ENCODE data around the gene WNT7A.
"Not testable (repeated sequence)": the region's sequence is repeated elsewhere in the genome, so short reads cannot be mapped to it uniquely, and the experiment has no call there.

The WNT7A gene

DNA sequence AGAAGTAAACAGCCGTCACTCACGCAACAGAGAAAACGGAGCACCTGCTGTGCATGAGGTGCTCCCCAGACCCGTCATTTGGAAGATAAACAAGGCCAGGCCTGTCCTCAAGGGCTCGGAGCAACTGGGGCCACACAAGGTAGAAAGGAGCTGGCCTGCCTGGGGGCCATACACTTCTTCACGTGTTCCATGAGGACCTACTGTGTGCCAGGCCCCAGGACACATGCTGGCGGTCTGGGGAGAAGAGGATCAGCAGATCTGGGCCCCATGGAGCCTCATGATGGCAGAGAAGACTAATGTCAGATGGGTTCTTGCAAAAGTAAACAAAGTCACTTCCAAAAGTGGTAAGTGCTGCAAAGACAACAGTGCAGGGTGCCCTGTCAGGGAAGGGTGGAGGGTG is 14.3 kb downstream of the WNT7A start:
- DNase-seq (ENCODE audit: low read depth in 2 of 2): no peak

GRCh38 chr3:13865106-13865505 is 14.8 kb downstream of the WNT7A start:
- no peak for DNase-seq (ENCODE audit: low read depth in 2 of 2)

GRCh38 chr3:13863965-13864595 is 15.8 kb downstream of the WNT7A start:
- no peak for DNase-seq (ENCODE audit: low read depth in 2 of 2)

- DNase-seq (ENCODE audit: low read depth in 2 of 2): no peak
These were observed 16.4 kb downstream of the WNT7A start for GRCh38 chr3:13863382-13863952.

DNA sequence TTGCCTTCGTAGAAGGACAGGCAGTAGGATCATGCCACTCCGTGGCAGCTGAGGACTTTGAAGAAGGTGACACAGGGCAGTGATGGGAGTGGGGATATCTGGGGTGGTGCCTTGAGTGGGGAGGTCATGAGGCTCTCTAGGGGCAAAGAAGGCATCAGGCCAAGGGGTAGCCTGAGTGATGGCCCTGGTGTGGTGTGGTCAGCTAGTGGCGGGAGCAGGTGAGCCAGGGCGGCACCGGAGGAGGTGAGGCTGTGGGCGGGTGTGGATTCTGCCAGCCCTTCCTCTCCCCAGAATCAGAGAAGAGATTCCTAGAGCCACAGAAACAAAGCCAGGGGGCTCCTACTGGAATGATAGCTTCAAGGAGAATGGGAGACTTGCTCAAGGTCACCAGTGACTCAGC is 18.4 kb downstream of the WNT7A start:
- DNase-seq (ENCODE audit: low read depth in 2 of 2): no peak

DNA sequence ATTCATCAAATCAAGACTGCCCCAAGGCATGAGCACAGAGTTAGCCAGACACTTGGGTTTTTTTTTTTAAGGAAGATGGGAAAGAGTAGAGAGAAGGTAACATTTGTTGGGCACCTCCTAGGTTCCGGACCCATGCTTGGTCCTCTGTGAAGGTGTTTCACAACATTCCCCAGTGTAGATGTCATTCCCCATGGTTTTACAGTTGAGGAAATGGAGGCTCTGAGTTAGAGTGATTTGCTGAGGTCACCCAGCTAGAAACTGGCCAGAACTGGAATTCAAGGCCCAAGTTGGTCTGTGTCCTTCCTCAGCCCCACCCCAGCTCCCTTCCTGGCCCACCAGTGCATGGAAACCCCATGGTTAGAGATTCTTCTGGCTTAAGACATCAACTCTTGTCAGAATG is 19.9 kb downstream of the WNT7A start:
- DNase-seq (ENCODE audit: low read depth in 2 of 2): no peak

DNA sequence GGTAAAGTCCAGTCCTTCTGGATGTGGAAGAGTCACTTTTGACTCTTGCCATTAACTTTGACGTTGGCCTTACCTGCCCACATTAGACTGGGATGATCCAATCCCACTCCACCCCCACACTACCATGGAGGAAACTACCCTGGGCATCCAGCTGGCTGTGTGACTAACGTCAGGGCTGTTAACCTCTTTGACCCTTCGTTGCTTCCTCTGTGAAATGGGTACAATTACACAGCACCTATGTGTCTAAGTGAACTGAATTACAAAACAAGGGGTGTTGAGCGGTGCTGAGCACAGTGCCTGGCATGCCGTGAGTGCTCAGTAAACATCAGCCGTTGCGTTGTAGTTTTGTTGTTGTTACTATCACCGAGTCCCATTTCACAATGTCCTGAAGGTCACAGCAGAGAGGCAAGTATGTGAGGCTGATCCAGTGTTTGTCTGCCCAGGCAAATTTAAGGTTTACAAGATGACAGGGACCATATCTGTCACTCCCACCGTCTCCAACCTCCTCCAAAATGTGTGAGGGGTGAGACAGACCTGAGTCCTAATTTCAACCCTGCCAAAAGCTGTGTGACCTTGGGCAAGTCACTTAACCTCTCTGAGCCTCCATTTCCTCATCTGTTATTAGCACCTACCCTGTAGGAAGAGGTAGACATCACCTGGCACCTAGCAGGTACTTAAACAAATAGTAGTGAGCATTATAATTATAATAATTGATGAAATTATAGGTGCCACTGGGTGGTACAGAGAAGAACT is 20.9 kb downstream of the WNT7A start:
- no peak for DNase-seq (ENCODE audit: low read depth in 2 of 2)

DNA sequence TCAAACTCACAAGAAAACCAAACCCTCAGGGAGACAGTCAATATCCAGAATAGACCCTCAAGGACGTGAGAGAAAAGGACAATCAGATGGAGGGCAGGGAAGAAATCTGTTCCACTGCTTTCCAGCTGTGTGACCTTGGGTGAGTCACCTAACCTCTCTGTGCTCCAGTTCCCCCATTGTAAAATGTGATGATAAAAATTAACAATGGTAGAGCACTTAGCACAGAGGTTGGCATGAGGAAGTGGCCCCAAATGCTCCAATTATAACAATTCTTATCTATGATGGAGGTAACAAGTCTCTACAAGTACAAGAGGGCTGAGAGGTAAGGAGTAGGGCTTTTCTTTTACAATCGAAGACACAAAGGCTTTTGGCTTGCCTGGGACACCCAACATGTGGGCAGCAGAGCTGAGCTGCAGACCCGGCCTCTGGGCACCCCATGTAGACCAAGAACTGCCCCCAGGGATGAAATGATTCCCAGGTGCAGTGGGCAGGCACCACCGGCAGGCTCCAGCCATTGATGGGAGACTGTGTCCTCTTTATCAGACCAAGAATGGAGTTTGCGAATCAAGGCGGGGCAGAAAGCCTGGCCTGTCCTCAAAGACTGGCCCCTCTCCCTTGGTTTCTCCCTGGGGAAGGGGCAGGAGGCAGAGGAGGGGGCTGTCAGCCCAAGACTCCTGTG is 22.0 kb downstream of the WNT7A start:
- DNase-seq (ENCODE audit: low read depth in 2 of 2): no peak

- not testable (repeated sequence) for DNase-seq (ENCODE audit: low read depth in 2 of 2)
These were observed 23.2 kb downstream of the WNT7A start for GRCh38 chr3:13856628-13857027.

DNA sequence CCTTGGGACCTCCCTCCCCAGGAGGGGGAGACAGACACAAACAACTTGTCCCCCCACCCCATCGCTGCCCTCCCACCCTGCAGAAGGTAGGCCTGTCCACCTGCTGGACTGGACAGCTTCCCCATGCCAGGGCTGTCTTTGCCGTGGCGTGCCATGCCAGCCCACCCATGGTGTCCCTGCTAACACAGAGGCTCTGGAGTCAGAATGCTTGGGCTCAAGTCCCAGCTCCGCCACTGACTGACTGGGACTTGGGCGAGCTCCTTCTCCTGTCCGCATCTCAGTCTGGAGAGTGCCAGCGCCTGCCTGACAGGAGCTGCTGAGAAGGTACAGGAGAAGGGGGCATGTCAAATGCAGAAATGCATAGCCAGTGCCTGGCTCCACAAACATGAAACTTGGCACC is 23.9 kb downstream of the WNT7A start:
- no peak for DNase-seq (ENCODE audit: low read depth in 2 of 2)

GRCh38 chr3:13854492-13854891 is 25.4 kb downstream of the WNT7A start:
- no peak for DNase-seq (ENCODE audit: low read depth in 2 of 2)

DNA sequence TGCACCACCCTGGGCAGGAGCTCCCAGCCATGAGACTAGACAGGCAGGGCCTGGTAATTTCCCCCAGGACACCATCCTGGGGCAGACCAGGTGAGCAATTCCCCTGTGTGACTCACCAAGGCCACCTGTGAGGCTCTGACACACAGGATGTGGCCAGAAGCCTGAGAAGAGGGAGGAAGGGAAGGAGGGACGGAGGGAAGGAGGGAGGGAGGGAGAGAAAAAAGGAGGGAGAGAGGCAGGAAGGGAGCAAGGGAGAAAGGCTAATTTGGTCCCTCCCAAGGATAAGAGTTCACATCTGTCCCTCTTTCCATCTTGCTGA is 25.9 kb downstream of the WNT7A start:
- no peak for DNase-seq (ENCODE audit: low read depth in 2 of 2)

GRCh38 chr3:13853256-13853977 is 26.5 kb downstream of the WNT7A start:
- DNase-seq (ENCODE audit: low read depth in 2 of 2): no peak

- no peak for DNase-seq (ENCODE audit: low read depth in 2 of 2)
These were observed 27.2 kb downstream of the WNT7A start for GRCh38 chr3:13852638-13853009.

GRCh38 chr3:13851997-13852637 is 27.8 kb downstream of the WNT7A start:
- DNase-seq (ENCODE audit: low read depth in 2 of 2): no peak

- no peak for DNase-seq (ENCODE audit: low read depth in 2 of 2)
These were observed 28.6 kb downstream of the WNT7A start for GRCh38 chr3:13851091-13851849.

DNA sequence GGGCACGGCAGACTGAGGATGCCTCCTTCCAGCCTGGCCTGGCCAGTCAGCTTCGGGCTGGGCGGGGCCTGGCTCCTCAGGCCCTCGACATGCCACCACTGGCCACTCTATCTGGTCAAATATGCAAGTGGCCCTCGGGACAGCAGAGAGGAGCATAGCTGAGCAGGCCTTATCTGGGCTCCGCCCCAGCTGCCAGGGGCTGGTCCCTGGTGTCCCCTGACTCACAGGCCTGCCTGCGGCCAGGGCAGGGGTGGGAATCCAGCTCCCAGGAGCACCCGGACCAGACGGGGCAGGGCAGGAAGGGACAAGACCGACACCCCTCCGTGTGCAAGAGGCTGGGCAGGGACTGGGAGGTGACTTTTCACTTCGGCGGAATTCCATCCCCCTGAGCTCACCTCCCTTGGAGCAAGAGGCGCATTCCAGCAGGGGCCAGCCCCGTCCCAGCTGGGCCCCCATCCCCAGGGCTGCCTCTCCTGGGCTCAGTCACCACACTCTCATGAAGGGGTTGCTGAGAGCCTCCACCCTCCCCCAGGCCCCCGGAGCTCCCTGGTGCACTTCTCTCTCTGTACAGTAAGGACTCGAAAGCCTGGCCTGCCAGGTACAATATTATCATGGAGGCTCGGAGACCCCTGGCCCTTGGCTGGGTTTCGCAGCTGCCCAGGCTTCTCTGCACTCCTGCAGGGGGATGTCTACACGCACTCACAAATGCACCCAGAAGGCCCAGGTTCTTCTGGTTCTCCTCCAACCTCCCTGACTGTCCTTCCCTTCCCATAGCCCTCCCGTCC is 29.5 kb downstream of the WNT7A start:
- no peak for DNase-seq (ENCODE audit: low read depth in 2 of 2)

DNA sequence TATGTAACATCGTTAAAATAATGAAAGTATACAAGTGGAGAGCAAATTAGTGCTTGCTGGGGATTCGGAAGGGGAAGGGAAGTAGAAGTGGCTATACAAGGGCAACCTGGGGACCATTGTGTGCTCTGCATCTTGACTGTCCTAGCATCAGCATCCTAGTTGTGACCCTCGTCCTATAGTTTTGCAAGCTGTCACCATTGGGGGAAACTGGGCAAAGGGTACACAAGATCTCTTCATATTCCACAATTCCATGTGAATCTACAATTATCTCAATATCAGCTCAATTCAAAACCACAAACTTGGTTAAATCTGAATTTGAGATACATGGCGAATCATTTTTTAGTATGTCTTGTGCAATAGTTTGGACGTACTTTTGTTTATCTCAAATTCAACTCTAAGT is 30.9 kb downstream of the WNT7A start:
- no peak for DNase-seq (ENCODE audit: low read depth in 2 of 2)

- no peak for DNase-seq (ENCODE audit: low read depth in 2 of 2)
These were observed 32.9 kb downstream of the WNT7A start for GRCh38 chr3:13846716-13847570.
